HG02870 (cell line): ENCODE results near the gene PHF23.

Source experiments
- ATAC-seq: cut with Tn5 transposase; IDR thresholded peaks from one replicate; pipeline ENCODE4 v1.9.1; 2021; ENCODE audit warnings: mild to moderate bottlenecking, moderate library complexity; ENCODE audit not compliant: unreplicated experiment

Gene PHF23

GRCh38 chr17:7207120-7208001 lies 31.9 kb downstream of the PHF23 start:
- no peak for ATAC-seq

GRCh38 chr17:7205561-7205960 lies 33.7 kb downstream of the PHF23 start:
- ATAC-seq, result no peak

- ATAC-seq, result peak; percentile 82
These were observed 34.3 kb downstream of the PHF23 start for GRCh38 chr17:7204828-7205461.

- no peak for ATAC-seq
These were observed 34.9 kb downstream of the PHF23 start for GRCh38 chr17:7204336-7204735.

GRCh38 chr17:7203391-7203790 lies 35.9 kb downstream of the PHF23 start:
- no peak for ATAC-seq

GRCh38 chr17:7196651-7197401 lies 42.4 kb downstream of the PHF23 start:
- ATAC-seq, result no peak

GRCh38 chr17:7195971-7196370 lies 43.3 kb downstream of the PHF23 start:
- ATAC-seq, result no peak

- no peak for ATAC-seq
These were observed 46.9 kb downstream of the PHF23 start for GRCh38 chr17:7192271-7192937.

- no peak for ATAC-seq
These were observed 47.5 kb downstream of the PHF23 start for GRCh38 chr17:7191571-7192270.

- ATAC-seq, result no peak
These were observed 48.2 kb downstream of the PHF23 start for GRCh38 chr17:7191069-7191468.

GRCh38 chr17:7190276-7190917 lies 48.9 kb downstream of the PHF23 start:
- no peak for ATAC-seq

- ATAC-seq, result no peak
These were observed 53.0 kb downstream of the PHF23 start for GRCh38 chr17:7186241-7186640.
